NOMO-1 (cell line): ENCODE results near the gene CHRNB1.
A peak's percentile ranks its signal among the peaks of the same experiment; 100 is the strongest.

Experiments
- DNase-seq, 2 experiments: peaks; one replicate each; lab custom pipeline; 2025; ENCODE audit not compliant: unreplicated experiment in 2 of 2; lab: John Stamatoyannopoulos, UW

The CHRNB1 gene

DNA sequence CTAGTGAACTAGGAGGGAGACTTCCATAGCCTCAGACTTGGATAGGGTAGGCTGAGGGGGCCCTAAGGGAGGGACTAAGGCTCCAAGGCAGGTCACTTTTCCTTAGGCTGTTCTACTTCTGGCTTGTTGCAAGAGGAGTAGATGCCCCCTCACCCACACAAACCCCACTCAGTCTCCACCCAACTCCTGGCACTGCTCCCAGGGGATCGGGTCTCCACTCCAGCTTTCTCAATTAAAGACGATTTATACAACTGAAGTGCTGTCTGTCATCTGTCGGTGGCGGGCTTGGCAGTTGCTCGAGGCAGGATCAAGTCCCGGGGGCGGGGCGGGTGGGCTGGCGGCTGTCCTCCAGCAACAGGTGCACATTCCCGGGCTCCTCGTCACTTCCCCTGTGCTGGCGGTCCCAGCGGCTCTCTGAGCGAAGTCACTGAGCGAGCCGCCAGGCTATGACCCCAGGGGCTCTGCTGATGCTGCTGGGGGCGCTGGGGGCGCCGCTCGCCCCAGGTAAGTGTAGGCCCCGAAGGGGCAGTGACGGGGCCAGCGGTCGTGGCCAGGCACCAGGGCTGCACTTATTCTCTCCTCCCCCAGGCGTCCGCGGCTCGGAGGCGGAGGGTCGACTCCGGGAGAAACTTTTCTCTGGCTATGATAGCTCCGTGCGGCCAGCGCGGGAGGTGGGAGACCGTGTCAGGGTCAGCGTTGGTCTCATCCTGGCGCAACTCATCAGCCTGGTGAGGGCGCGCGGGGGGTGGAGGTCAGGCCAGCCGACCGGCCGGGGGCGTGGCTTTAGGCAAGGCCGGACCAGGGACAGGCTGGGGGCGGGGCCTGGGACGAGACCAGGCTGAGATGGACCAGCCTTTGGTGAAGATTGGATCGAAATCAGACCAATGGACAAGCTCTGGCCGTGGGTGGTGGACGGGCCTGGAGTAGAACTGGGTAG is at the start of gene CHRNB1:
CHRNB1 (plus strand) TSS at position 380 of the 937 bp plus-strand sequence; CDS start at position 447, 67 bp downstream.
- no peak for DNase-seq

GRCh38 chr17:7396147-7396546 is 48.7 kb upstream of the CHRNB1 start:
- no peak for DNase-seq

DNA sequence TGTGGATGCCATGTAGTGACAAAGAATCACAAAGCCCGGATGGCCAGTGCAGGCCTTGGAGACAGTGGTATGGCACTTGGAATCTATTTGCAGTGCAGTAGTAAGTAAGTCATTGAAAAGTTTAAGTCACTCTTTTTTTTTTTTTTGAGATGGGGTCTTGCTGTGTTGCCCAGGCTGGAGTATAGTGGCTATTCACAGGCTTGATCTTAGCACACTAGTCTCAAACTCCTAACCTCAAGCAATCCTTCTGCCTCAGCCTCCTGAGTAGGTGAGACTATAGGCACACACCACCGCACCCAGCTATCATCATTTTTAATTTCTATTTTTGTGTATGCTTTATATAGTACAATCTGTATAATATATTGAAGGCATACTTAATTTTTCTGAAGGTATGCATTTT is 46.2 kb upstream of the CHRNB1 start:
- no peak for DNase-seq

- no peak for DNase-seq
Observed at GRCh38 chr17:7403043-7403726, 41.7 kb upstream of the CHRNB1 start.

- peak in 1 of 2 experiments; percentile 74 for DNase-seq
Observed at GRCh38 chr17:7403727-7403976, 41.2 kb upstream of the CHRNB1 start.

DNA sequence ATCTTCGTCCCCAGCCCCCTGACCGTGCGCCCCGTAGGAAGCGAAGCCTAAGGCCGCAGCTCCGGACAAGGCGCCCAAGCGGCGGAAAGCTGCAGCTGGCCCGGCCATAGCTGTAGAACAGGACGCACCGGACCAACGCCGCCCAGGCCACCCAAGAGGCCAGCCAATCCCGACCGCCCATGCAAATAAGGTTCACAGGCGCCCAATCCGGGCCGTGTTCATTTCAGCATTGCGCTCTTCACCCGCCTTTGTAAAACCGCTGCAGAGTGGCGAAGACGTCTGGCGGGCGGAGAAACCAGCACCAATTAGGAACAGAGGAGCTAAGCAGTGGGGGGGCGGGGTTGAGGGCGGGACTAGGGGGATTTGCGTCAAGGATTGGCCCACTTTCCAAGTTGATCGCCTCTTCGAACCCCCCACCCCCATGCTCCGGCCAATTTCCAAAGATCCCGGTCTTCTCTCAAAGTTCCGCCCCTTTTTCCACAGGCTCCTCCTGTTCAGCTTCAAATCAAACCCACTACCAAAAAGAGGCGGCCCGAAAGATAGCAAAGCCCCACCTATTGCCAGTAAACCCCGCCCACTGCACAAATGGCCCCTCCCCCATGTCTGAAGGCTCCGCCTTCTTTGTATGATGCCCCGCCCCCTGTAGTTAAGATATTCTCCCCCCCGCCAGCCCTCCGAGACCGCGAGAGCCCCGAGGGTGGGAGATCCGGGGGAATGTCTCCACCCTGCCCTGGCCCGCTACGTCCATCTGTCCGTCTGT is 40.7 kb upstream of the CHRNB1 start, which contains the start of gene TMEM256:
TMEM256 (minus strand) TSS at position 121 of the 760 bp plus-strand sequence; CDS start at position 108, 13 bp downstream.
- peak; percentile 98 to 99 for DNase-seq

DNA sequence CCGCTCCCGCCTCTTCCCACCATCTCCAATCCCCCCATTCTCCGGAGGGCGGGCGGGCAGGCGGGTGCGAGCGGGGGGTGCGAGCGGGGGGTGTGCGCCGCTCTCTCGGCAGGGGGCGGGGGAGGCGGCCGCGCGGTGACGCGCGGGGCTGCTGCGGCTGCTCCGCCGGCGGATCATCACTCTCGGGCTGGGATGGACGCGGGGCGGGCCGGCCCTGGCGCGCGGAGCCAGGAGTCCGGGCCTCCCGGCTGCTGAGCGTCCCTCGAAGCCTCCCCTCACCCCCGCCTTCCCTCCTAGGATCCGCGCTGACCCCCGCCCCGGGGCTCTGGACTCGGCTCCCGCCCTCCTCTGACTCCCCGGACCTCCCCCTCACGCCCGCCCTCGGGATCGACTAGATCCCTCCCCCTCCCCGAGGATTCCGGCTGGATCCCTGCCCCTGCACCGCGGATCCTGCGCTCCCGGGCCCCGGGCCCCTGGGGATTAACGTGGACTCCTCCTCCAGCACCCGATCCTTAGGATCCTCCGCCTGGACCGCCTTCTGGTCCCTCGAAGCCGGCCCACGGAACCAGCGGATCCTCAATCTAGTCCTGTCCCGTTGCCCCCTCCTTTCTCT is 40.0 kb upstream of the CHRNB1 start:
- DNase-seq: peak in 1 of 2 experiments; percentile 49

- DNase-seq: no peak
Observed at GRCh38 chr17:7405350-7406234, 39.3 kb upstream of the CHRNB1 start.

- DNase-seq: no peak
Observed at GRCh38 chr17:7406235-7406825, 38.5 kb upstream of the CHRNB1 start.

- no peak for DNase-seq
Observed at GRCh38 chr17:7407082-7407481, 37.8 kb upstream of the CHRNB1 start.

- no peak for DNase-seq
Observed at GRCh38 chr17:7407485-7408251, 37.2 kb upstream of the CHRNB1 start, which contains the start of gene NLGN2. NLGN2 (plus strand) TSS chr17:7407845; CDS start chr17:7408256, 411 bp downstream.

- DNase-seq: no peak
Observed at GRCh38 chr17:7408252-7408727, 36.6 kb upstream of the CHRNB1 start.

- no peak for DNase-seq
Observed at GRCh38 chr17:7408863-7409262, 36.0 kb upstream of the CHRNB1 start.

DNA sequence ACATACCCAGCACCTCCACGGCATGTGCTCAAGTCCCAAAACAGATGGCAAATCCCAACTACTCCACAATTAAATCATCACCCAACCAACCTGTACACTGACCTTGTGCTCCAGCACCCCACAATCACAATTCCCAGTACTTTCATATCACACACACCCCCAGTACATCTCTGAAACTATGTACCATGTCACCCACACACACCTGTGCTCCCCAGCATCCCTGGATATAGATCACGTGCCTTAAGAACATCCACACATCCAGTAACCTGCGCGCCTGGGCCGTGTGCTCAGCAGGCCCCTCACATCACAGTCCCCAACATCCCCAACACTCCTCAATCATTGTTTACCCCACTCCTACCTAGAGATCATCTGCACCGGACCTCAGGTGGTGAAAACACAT is 35.1 kb upstream of the CHRNB1 start:
- DNase-seq: no peak

GRCh38 chr17:7410634-7411426 is 34.0 kb upstream of the CHRNB1 start:
- no peak for DNase-seq

GRCh38 chr17:7411427-7411750 is 33.5 kb upstream of the CHRNB1 start:
- no peak for DNase-seq

GRCh38 chr17:7413346-7413985 is 31.4 kb upstream of the CHRNB1 start:
- no peak for DNase-seq
